HepG2 (cell line): Measurements from ENCODE around the gene PLVAP. TPM values are rescaled to one million over a fixed set of nuclear protein-coding genes. Genes with fewer than 3 reads are reported as not detected.

Experiments
- CBX5 ChIP-seq: sonication (generic); formaldehyde crosslinking; IDR thresholded peaks from 2 replicates; pipeline ENCODE4 v1.4.0; 2020; ENCODE audit warnings: missing genetic modification reagents, borderline replicate concordance
- GABPA ChIP-seq, 2 experiments: IDR thresholded peaks; 2 replicates each; pipeline ENCODE4 v1.6.1; 2011 to 2016; ENCODE audit warnings: low read depth in 2 of 2, low read length in 1 of 2, missing biosample characterization in 1 of 2, missing genetic modification characterization in 1 of 2
- KLF12 ChIP-seq: sonication (generic); formaldehyde crosslinking; IDR thresholded peaks from 2 replicates; pipeline ENCODE4 v1.4.0; 2020; ENCODE audit warnings: missing genetic modification reagents, borderline replicate concordance
- REPIN1 ChIP-seq: sonication (generic); formaldehyde crosslinking; IDR thresholded peaks from 2 replicates; pipeline ENCODE4 v1.8.0; 2022; ENCODE audit warnings: missing genetic modification reagents, low read depth, mild to moderate bottlenecking, borderline replicate concordance
- SMARCC2 ChIP-seq: fragments of 450-650 bp; IDR thresholded peaks from 2 replicates; pipeline ENCODE4 v1.6.1; 2017; ENCODE audit warnings: antibody characterized with exemption, mild to moderate bottlenecking
- U2AF2 ChIP-seq: fragments of 200-400 bp; formaldehyde crosslinking; IDR thresholded peaks from 2 replicates; pipeline ENCODE4 v1.6.1; 2017; ENCODE audit warnings: low read depth, mild to moderate bottlenecking, low read length
- ZFP82 ChIP-seq: sonication (generic); formaldehyde crosslinking; IDR thresholded peaks from 2 replicates; pipeline ENCODE4 v1.5.1; 2020; ENCODE audit warnings: mild to moderate bottlenecking, missing genetic modification reagents, borderline replicate concordance
- ZNF3 ChIP-seq: IDR thresholded peaks from 2 replicates; pipeline ENCODE4 v1.7.0; 2017; ENCODE audit warnings: inconsistent platforms
- ZNF547 ChIP-seq: sonication (generic); formaldehyde crosslinking; IDR thresholded peaks from 2 replicates; pipeline ENCODE4 v1.5.1; 2020; ENCODE audit warnings: mild to moderate bottlenecking, missing genetic modification reagents
- ZNF567 ChIP-seq: sonication (generic); formaldehyde crosslinking; IDR thresholded peaks from 2 replicates; pipeline ENCODE4 v1.8.1; 2023; ENCODE audit warnings: mild to moderate bottlenecking, missing genetic modification reagents, borderline replicate concordance
- ZNF674 ChIP-seq: sonication (generic); formaldehyde crosslinking; IDR thresholded peaks from 2 replicates; pipeline ENCODE4 v1.5.0; 2020; ENCODE audit warnings: low read depth, mild to moderate bottlenecking, missing genetic modification reagents
- polyA plus RNA-seq, 8 experiments: library from polyadenylated mRNA; depleted of rRNA in 3 of 8; stranded (reverse) in 7 of 8; unstranded in 1 of 8; fragments of >200 nt; fragmentation: Illumina TruSeq in 4 of 8; extraction: Trizol in 4 of 8; gene quantifications; 2 replicates each; pipeline versions ENCODE4 v1.2.1 to v1.2.3, GENCODE V29; 2011 to 2016; ENCODE audit warnings: low read depth in 4 of 8, missing spikeins in 1 of 8, mixed read lengths in 1 of 8; ENCODE audit not compliant: insufficient read depth in 1 of 8
- total RNA-seq, 5 experiments: library from RNA; depleted of rRNA; stranded (reverse); fragments of >200 nt; fragmentation: Illumina TruSeq; extraction: Trizol; gene quantifications; 2 replicates each; pipeline ENCODE4 v1.2.3, GENCODE V29; 2016; ENCODE audit warnings: low read depth in 1 of 5
- TF ChIP-seq, protein P1 (sequence below), 2 experiments: sonication (generic) in 1 of 2; formaldehyde crosslinking in 1 of 2; IDR thresholded peaks; 2 replicates each; pipeline versions ENCODE4 v1.4.0 to v1.6.1; 2016 to 2020; ENCODE audit warnings: borderline replicate concordance in 1 of 2, low read depth in 1 of 2, mild to moderate bottlenecking in 1 of 2, missing genetic modification reagents in 1 of 2
- TF ChIP-seq, protein P2 (sequence below): sonication (generic); formaldehyde crosslinking; IDR thresholded peaks from 2 replicates; pipeline ENCODE4 v1.5.1; 2020; ENCODE audit warnings: mild to moderate bottlenecking, missing genetic modification reagents
- TF ChIP-seq, protein P3 (sequence below): IDR thresholded peaks from 2 replicates; pipeline ENCODE4 v1.6.1; 2016; ENCODE audit warnings: missing biosample characterization, missing genetic modification reagents, low read depth
- TF ChIP-seq, protein P4 (sequence below): IDR thresholded peaks from 2 replicates; pipeline ENCODE4 v1.6.1; 2012; ENCODE audit warnings: low read depth, low read length, improper control_type of control experiment

Gene PLVAP
- total and polyA plus RNA-seq, 2 of the 13 experiments (the other 11 are each of a cell fraction or from before 2014, with no cell fraction given): 0.26 TPM; not detected in 1

DNA sequence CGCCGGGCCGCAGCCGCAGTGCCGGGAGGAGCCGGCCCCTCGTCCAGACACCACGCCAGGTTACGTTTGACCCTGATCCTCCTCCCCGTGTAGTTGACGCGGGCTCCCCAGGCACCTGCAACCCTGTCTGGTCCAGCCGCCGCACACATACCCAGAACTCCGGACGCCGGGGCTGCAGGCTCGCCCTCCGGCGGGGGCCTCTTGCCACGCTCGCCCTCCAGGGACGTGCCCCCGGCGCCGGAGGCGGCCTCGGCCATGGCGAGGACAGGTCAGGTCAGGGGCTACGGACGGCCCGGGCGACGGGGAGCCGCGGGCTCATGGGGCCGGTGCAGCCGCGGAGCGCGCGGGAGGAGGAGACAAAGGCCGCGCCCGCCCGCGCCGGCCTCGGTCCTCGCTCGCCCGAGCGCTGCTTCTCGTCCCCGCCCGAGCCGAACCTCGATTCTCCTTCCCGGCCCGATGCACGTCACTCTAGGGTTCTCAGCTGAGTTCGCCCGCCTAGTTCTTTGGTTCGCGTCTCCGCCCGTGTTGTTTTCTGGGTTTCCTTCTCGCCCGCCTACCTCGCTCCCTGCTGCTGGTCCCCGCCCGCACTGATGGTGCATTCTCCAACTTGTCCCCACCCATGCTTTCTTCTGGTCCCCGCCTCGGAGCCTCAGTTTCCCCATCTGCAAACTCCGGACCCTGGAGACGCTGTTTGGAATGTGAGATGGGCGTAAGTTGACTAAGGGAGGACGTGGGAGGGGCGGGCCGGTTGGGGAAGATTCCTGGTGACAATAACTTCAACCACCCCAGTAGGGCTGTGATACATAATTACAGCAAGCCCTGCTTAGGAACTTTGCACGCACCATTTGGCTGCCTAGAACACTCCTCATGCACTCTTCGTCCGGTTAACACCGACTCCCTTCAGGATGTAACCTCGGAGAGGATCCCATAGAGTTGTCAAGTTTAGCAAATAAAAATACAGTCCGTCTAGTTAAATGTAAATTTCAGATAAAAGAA lies 42.4 kb downstream of the PLVAP start, which contains the start of gene ANO8 (continued):
- TF ChIP-seq, protein P1, sequence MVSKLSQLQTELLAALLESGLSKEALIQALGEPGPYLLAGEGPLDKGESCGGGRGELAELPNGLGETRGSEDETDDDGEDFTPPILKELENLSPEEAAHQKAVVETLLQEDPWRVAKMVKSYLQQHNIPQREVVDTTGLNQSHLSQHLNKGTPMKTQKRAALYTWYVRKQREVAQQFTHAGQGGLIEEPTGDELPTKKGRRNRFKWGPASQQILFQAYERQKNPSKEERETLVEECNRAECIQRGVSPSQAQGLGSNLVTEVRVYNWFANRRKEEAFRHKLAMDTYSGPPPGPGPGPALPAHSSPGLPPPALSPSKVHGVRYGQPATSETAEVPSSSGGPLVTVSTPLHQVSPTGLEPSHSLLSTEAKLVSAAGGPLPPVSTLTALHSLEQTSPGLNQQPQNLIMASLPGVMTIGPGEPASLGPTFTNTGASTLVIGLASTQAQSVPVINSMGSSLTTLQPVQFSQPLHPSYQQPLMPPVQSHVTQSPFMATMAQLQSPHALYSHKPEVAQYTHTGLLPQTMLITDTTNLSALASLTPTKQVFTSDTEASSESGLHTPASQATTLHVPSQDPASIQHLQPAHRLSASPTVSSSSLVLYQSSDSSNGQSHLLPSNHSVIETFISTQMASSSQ (IDR thresholded peaks at IDR 0.05; ENCODE audit: low read depth): no peak
- TF ChIP-seq, protein P1 (CRISPR knock-in tag; IDR thresholded peaks at IDR 0.05; ENCODE audit: borderline replicate concordance): peak; percentile 33; the same call in 1 of the 2 replicates
- TF ChIP-seq REPIN1 (CRISPR knock-in tag) (peak; percentile 79), U2AF2 (no peak), SMARCC2 (no peak), ZFP82 (peak; percentile 76; the same call in 1 of the 2 replicates), KLF12 (peak; percentile 54; the same call in 1 of the 2 replicates), GABPA (IDR thresholded peaks at IDR 0.05; ENCODE audit: low read depth, low read length) (no peak), GABPA (CRISPR knock-in tag; IDR thresholded peaks at IDR 0.05; ENCODE audit: low read depth) (peak; percentile 56; the same call in 1 of the 2 replicates), CBX5 (CRISPR knock-in tag) (0 out of 2 replicates have a peak, but pooled peaks have one; percentile 24), ZNF567 (CRISPR knock-in tag) (no peak), ZNF3 (CRISPR knock-in tag) (no peak), ZNF547 (CRISPR knock-in tag) (peak; percentile 78; the same call in 1 of the 2 replicates), ZNF674 (peak; percentile 55; the same call in 1 of the 2 replicates)
- TF ChIP-seq, protein P2, sequence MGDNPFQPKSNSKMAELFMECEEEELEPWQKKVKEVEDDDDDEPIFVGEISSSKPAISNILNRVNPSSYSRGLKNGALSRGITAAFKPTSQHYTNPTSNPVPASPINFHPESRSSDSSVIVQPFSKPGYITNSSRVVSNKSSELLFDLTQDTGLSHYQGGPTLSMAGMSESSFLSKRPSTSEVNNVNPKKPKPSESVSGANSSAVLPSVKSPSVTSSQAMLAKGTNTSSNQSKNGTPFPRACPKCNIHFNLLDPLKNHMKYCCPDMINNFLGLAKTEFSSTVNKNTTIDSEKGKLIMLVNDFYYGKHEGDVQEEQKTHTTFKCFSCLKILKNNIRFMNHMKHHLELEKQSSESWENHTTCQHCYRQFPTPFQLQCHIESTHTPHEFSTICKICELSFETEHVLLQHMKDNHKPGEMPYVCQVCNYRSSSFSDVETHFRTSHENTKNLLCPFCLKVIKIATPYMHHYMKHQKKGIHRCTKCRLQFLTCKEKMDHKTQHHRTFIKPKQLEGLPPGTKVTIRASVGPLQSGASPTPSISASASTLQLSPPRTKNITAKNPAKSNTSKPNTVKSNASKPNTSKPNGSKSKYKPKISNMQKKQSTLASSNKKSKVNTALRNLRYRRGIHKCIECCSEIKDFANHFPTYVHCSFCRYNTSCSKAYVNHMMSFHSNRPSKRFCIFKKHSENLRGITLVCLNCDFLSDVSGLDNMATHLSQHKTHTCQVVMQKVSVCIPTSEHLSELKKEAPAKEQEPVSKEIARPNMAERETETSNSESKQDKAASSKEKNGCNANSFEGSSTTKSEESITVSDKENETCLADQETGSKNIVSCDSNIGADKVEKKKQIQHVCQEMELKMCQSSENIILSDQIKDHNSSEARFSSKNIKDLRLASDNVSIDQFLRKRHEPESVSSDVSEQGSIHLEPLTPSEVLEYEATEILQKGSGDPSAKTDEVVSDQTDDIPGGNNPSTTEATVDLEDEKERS (CRISPR knock-in tag): no peak
- TF ChIP-seq, protein P3, sequence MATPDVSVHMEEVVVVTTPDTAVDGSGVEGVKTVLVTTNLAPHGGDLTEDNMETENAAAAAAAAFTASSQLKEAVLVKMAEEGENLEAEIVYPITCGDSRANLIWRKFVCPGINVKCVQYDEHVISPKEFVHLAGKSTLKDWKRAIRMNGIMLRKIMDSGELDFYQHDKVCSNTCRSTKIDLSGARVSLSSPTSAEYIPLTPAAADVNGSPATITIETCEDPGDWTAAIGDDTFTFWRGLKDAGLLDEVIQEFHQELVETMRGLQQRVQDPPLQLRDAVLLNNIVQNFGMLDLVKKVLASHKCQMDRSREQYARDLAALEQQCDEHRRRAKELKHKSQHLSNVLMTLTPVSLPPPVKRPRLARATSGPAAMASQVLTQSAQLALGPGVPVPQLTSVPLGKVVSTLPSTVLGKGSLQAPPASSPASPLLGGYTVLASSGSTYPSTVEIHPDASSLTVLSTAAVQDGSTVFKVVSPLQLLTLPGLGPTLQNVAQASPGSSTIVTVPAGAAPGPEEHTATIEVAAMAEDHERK (CRISPR knock-in tag): no peak
- TF ChIP-seq, protein P4, sequence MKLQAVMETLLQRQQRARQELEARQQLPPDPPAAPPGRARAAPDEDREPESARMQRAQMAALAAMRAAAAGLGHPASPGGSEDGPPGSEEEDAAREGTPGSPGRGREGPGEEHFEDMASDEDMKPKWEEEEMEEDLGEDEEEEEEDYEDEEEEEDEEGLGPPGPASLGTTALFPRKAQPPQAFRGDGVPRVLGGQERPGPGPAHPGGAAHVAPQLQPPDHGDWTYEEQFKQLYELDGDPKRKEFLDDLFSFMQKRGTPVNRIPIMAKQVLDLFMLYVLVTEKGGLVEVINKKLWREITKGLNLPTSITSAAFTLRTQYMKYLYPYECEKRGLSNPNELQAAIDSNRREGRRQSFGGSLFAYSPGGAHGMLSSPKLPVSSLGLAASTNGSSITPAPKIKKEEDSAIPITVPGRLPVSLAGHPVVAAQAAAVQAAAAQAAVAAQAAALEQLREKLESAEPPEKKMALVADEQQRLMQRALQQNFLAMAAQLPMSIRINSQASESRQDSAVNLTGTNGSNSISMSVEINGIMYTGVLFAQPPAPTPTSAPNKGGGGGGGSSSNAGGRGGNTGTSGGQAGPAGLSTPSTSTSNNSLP: 0 out of 2 replicates have a peak, but pooled peaks have one; percentile 13
